Parathyroid adenoma (tissue), 2 donors: ENCODE results near the gene TRPV6.

ENCODE experiments used
- H2AFZ ChIP-seq: fragments of 300-600 bp; sonication (generic); one replicate; pipeline ENCODE4 v1.7.0; 2017; ENCODE audit warnings: antibody characterized with exemption, mild to moderate bottlenecking
- H3K27ac ChIP-seq: fragments of 300-600 bp; sonication (generic); one replicate; pipeline ENCODE4 v1.7.0; 2017
- H3K27me3 ChIP-seq: fragments of 300-600 bp; sonication (generic); one replicate; pipeline ENCODE4 v1.7.0; 2017; ENCODE audit warnings: low read length; ENCODE audit not compliant: control insufficient read depth, insufficient read depth
- H3K36me3 ChIP-seq: fragments of 300-600 bp; sonication (generic); one replicate; pipeline ENCODE4 v1.7.0; 2017; ENCODE audit warnings: low read length; ENCODE audit not compliant: control insufficient read depth, insufficient read depth
- H3K4me1 ChIP-seq: fragments of 300-600 bp; sonication (generic); one replicate; pipeline ENCODE4 v1.7.0; 2017; ENCODE audit warnings: control low read depth
- H3K4me2 ChIP-seq: fragments of 300-600 bp; sonication (generic); one replicate; pipeline ENCODE4 v1.7.0; 2017; ENCODE audit warnings: low read length
- H3K4me3 ChIP-seq: fragments of 300-600 bp; sonication (generic); one replicate; pipeline ENCODE4 v1.7.0; 2017; ENCODE audit warnings: low read depth, low read length
- H3K79me2 ChIP-seq: fragments of 300-600 bp; sonication (generic); one replicate; pipeline ENCODE4 v1.7.0; 2017; ENCODE audit warnings: control low read depth
- H3K9ac ChIP-seq: fragments of 300-600 bp; sonication (generic); one replicate; pipeline ENCODE4 v1.7.0; 2017; ENCODE audit warnings: mild to moderate bottlenecking
- H3K9me3 ChIP-seq: fragments of 300-600 bp; sonication (generic); one replicate; pipeline ENCODE4 v1.7.0; 2017; ENCODE audit warnings: low read length; ENCODE audit not compliant: control insufficient read depth
- CTCF ChIP-seq: fragments of 300-600 bp; sonication (generic); IDR thresholded peaks from one replicate; pipeline ENCODE4 v1.7.0; 2017; ENCODE audit warnings: antibody characterized with exemption, mild to moderate bottlenecking
- donor health status: primary hyperparathyroidism.

TRPV6 gene

GRCh38 chr7:142885311-142886230 lies at the start of gene TRPV6:
Gene TRPV6 (minus strand): TSS chr7:142885745.
- Histone ChIP-seq H3K4me3 (no peak within 1 kb of the TSS), H3K27me3 (no peaks in the 10 kb centered on the region), H3K4me2 (no peak within 1 kb of the TSS), H3K27ac (no peak within 1 kb of the TSS), H2AFZ (peak within 1 kb of the TSS; percentile 84), H3K36me3 (no peaks in the 10 kb centered on the region), H3K79me2 (no peaks in the 10 kb centered on the region), H3K9ac (no peak within 1 kb of the TSS), H3K4me1 (peaks cover 6% of the 10 kb centered on the region), H3K9me3 (no peaks in the 10 kb centered on the region)
- TF ChIP-seq CTCF: no peak

GRCh38 chr7:142934056-142934455 lies 48.5 kb upstream of the TRPV6 start:
- H3K27ac ChIP-seq: no peak overlapping the region
- H3K27me3 ChIP-seq: no peaks in the 10 kb centered on the region
- no peak overlapping the region for H3K4me2 ChIP-seq
- H2AFZ ChIP-seq: no peak overlapping the region
- no peak overlapping the region for H3K4me3 ChIP-seq
- H3K9me3 ChIP-seq: no peaks in the 10 kb centered on the region
- no peak for TF ChIP-seq CTCF
- H3K79me2 ChIP-seq: no peaks in the 10 kb centered on the region
- H3K4me1 ChIP-seq: peaks cover 6% of the 10 kb centered on the region
- no peak overlapping the region for H3K9ac ChIP-seq
- H3K36me3 ChIP-seq: no peaks in the 10 kb centered on the region

GRCh38 chr7:142933624-142934023 lies 48.1 kb upstream of the TRPV6 start, which contains the start of gene TRPV5:
Gene TRPV5 (minus strand): TSS chr7:142933746. CDS start chr7:142933459, 287 bp downstream.
- TF ChIP-seq CTCF: no peak
- Histone ChIP-seq H3K27ac (no peak within 1 kb of the TSS), H3K4me1 (peaks cover 6% of the 10 kb centered on the region), H3K4me3 (no peak within 1 kb of the TSS), H3K9me3 (no peaks in the 10 kb centered on the region), H3K9ac (no peak within 1 kb of the TSS), H2AFZ (no peak within 1 kb of the TSS), H3K27me3 (no peaks in the 10 kb centered on the region), H3K36me3 (no peaks in the 10 kb centered on the region), H3K79me2 (no peaks in the 10 kb centered on the region), H3K4me2 (no peak within 1 kb of the TSS)

- Histone ChIP-seq H3K79me2 (no peaks in the 10 kb centered on the region), H3K27me3 (no peaks in the 10 kb centered on the region)
- TF ChIP-seq CTCF: no peak
Measured at GRCh38 chr7:142933092-142933475, 47.5 kb upstream of the TRPV6 start.

More at GRCh38 chr7:142933092-142933475, 47.5 kb upstream of the TRPV6 start:
- no peak overlapping the region for H3K4me3 ChIP-seq
- no peak overlapping the region for H3K4me2 ChIP-seq
- no peak overlapping the region for H3K27ac ChIP-seq
- H3K4me1 ChIP-seq: peaks cover 6% of the 10 kb centered on the region
- no peak overlapping the region for H2AFZ ChIP-seq
- H3K36me3 ChIP-seq: no peaks in the 10 kb centered on the region
- no peaks in the 10 kb centered on the region for H3K9me3 ChIP-seq
- H3K9ac ChIP-seq: no peak overlapping the region
